ENCODE measurements around the gene IQCM. TPM values are rescaled to one million over a fixed set of nuclear protein-coding genes. Genes with fewer than 3 reads are reported as not detected.

Gene IQCM
- polyA plus RNA-seq, 3 donors, result not detected

DNA sequence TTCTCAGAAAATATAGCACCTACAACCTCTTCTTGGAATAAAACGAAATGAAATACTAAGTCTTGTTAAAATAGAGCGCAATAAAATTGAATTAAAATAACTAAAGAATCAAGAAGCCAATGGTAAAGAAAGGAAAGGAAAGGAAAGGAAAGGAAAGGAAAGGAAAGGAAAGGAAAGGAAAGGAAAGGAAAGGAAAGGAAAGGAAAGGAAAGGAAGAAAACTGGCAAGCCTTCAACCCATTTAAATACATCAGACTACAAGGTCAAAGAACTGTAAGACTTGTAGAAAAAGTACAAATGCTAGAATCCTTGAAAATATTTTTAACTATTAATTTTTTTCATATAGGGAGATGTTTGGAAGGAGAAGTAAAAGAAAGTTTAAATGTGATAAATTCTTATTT is 372.1 kb downstream of the IQCM start:
- H3K4me3 Mint-ChIP-seq, result no peak overlapping the region
- peaks cover 0 to 4% (median 0%) of the 10 kb centered on the region in 7 donors for H3K9me3 Mint-ChIP-seq
- Histone ChIP-seq H3K9ac (ENCODE audit: insufficient read depth, low read length, poor library complexity, severe bottlenecking) (no peak overlapping the region), H3K4me1 (ENCODE audit: control insufficient read depth in 1 of 2, insufficient read depth in 2 of 2, low read length in 2 of 2) (no peaks in the 10 kb centered on the region), H3K27ac (ENCODE audit: low read depth in 1 of 2, low read length in 2 of 2) (no peak overlapping the region), H3K36me3 (replicated peaks in 1 of 2; ENCODE audit: control insufficient read depth in 1 of 2, insufficient read depth in 2 of 2, low read length in 2 of 2) (no peaks in the 10 kb centered on the region), H3K79me2 (ENCODE audit: insufficient read depth, low read length) (no peaks in the 10 kb centered on the region), H3K4me2 (replicated peaks; ENCODE audit: extremely low read depth, low read length, poor library complexity, severe bottlenecking) (no peak overlapping the region), H3K9me3 (replicated peaks in 1 of 2; ENCODE audit: control insufficient read depth in 1 of 2, insufficient read depth in 1 of 2, low read length in 2 of 2) (no peaks in the 10 kb centered on the region), H2AFZ (ENCODE audit: insufficient read depth, low read depth, low read length, poor library complexity, severe bottlenecking) (no peak overlapping the region), H3K4me3 (replicated peaks in 1 of 3; ENCODE audit: low read depth in 2 of 3, low read length in 3 of 3) (no peak overlapping the region), H3K27me3 (ENCODE audit: control insufficient read depth in 2 of 2, insufficient read depth in 2 of 2, low read length in 2 of 2) (no peaks in the 10 kb centered on the region), H4K20me1 (ENCODE audit: insufficient read depth, low read length) (no peaks in the 10 kb centered on the region)
- intact Hi-C loops (cut with micrococcal nuclease), result no loop called here
- no peaks in the 10 kb centered on the region for H3K4me1 Mint-ChIP-seq
- no peak overlapping the region for H3K27ac Mint-ChIP-seq
- TF ChIP-seq, protein P1, sequence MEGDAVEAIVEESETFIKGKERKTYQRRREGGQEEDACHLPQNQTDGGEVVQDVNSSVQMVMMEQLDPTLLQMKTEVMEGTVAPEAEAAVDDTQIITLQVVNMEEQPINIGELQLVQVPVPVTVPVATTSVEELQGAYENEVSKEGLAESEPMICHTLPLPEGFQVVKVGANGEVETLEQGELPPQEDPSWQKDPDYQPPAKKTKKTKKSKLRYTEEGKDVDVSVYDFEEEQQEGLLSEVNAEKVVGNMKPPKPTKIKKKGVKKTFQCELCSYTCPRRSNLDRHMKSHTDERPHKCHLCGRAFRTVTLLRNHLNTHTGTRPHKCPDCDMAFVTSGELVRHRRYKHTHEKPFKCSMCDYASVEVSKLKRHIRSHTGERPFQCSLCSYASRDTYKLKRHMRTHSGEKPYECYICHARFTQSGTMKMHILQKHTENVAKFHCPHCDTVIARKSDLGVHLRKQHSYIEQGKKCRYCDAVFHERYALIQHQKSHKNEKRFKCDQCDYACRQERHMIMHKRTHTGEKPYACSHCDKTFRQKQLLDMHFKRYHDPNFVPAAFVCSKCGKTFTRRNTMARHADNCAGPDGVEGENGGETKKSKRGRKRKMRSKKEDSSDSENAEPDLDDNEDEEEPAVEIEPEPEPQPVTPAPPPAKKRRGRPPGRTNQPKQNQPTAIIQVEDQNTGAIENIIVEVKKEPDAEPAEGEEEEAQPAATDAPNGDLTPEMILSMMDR (IDR thresholded peaks at IDR 0.05), result no peak
- no peak for DNase-seq
- H3K27me3 Mint-ChIP-seq (ENCODE audit: low read depth in 3 of 3), result no peaks in the 10 kb centered on the region
- no CpG with 5 or more reads among the region's 2 CpGs for WGBS (ENCODE audit: insufficient coverage)
- no peaks in the 10 kb centered on the region for H3K36me3 Mint-ChIP-seq

DNA sequence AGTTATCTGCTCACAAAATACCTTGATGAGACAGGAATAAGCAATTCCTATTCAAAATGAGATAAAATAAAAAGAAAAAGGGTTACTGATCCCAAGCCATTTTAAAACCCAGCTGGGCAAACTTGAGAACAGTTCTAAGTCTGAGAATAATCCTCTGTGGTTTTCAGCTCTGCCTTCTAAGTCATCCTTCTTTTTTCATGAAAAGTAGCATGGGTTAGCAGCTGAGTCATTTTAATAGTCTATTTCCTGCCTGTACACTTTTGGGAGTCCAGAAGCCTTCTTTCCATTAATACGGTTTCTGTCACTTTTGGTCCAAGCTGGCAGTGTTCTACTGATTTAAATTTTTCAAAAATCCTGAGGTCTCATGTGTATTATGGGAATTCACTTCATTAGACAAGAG is 374.3 kb downstream of the IQCM start:
- H3K79me2 ChIP-seq (ENCODE audit: insufficient read depth, low read length), result no peaks in the 10 kb centered on the region
- H3K9me3 ChIP-seq (replicated peaks in 1 of 2; ENCODE audit: control insufficient read depth in 1 of 2, insufficient read depth in 1 of 2, low read length in 2 of 2), result no peaks in the 10 kb centered on the region
- TF ChIP-seq, protein P1 (IDR thresholded peaks at IDR 0.05), result no peak
- no peak overlapping the region for H3K9ac ChIP-seq (ENCODE audit: insufficient read depth, low read length, poor library complexity, severe bottlenecking)
- no peak overlapping the region for H3K4me3 Mint-ChIP-seq
- no peak for DNase-seq
- H3K4me1 Mint-ChIP-seq, result no peaks in the 10 kb centered on the region
- H3K36me3 ChIP-seq (replicated peaks in 1 of 2; ENCODE audit: control insufficient read depth in 1 of 2, insufficient read depth in 2 of 2, low read length in 2 of 2), result no peaks in the 10 kb centered on the region
- no peak overlapping the region for H3K27ac Mint-ChIP-seq
- no peaks in the 10 kb centered on the region for H3K4me1 ChIP-seq (ENCODE audit: control insufficient read depth in 1 of 2, insufficient read depth in 2 of 2, low read length in 2 of 2)
- H4K20me1 ChIP-seq (ENCODE audit: insufficient read depth, low read length), result no peaks in the 10 kb centered on the region
- H3K4me2 ChIP-seq (replicated peaks; ENCODE audit: extremely low read depth, low read length, poor library complexity, severe bottlenecking), result no peak overlapping the region
- peaks cover 0 to 4% (median 0%) of the 10 kb centered on the region in 7 donors for H3K9me3 Mint-ChIP-seq
- H3K27me3 ChIP-seq (ENCODE audit: control insufficient read depth in 2 of 2, insufficient read depth in 2 of 2, low read length in 2 of 2), result no peaks in the 10 kb centered on the region
- H3K4me3 ChIP-seq (replicated peaks in 1 of 3; ENCODE audit: low read depth in 2 of 3, low read length in 3 of 3), result no peak overlapping the region
- no peaks in the 10 kb centered on the region for H3K27me3 Mint-ChIP-seq (ENCODE audit: low read depth in 3 of 3)
- no peak overlapping the region for H3K27ac ChIP-seq (ENCODE audit: low read depth in 1 of 2, low read length in 2 of 2)
- intact Hi-C loops (cut with micrococcal nuclease), result no loop called here
- no CpG with 5 or more reads among the region's 1 CpG for WGBS (ENCODE audit: insufficient coverage)
- no peaks in the 10 kb centered on the region for H3K36me3 Mint-ChIP-seq
- H2AFZ ChIP-seq (ENCODE audit: insufficient read depth, low read depth, low read length, poor library complexity, severe bottlenecking), result no peak overlapping the region

Data from CD14-positive monocyte (primary cell).